ENCODE data around the gene DCUN1D2.

The DCUN1D2 gene

GRCh38 chr13:113422807-113423519 is 67.5 kb downstream of the DCUN1D2 start:
- no peak for DNase-seq (ENCODE audit: low spot score)

- DNase-seq (ENCODE audit: low spot score), result no peak
These were observed 68.7 kb downstream of the DCUN1D2 start for GRCh38 chr13:113421673-113422270.

GRCh38 chr13:113420833-113421600 is 69.5 kb downstream of the DCUN1D2 start:
- DNase-seq (ENCODE audit: low spot score), result no peak

- DNase-seq (ENCODE audit: low spot score), result no peak
These were observed 70.3 kb downstream of the DCUN1D2 start for GRCh38 chr13:113420232-113420631.

GRCh38 chr13:113419531-113420193 is 70.8 kb downstream of the DCUN1D2 start:
- no peak for DNase-seq (ENCODE audit: low spot score)

GRCh38 chr13:113418722-113419049 is 71.8 kb downstream of the DCUN1D2 start:
- no peak for DNase-seq (ENCODE audit: low spot score)

GRCh38 chr13:113417836-113418721 is 72.4 kb downstream of the DCUN1D2 start:
- DNase-seq (ENCODE audit: low spot score), result no peak

GRCh38 chr13:113417008-113417751 is 73.3 kb downstream of the DCUN1D2 start:
- DNase-seq (ENCODE audit: low spot score), result no peak

GRCh38 chr13:113415825-113416224 is 74.7 kb downstream of the DCUN1D2 start:
- DNase-seq (ENCODE audit: low spot score), result no peak

- DNase-seq (ENCODE audit: low spot score), result no peak
These were observed 75.5 kb downstream of the DCUN1D2 start for GRCh38 chr13:113415032-113415431.

- no peak for DNase-seq (ENCODE audit: low spot score)
These were observed 76.2 kb downstream of the DCUN1D2 start for GRCh38 chr13:113414335-113414734.

GRCh38 chr13:113413898-113414282 is 76.6 kb downstream of the DCUN1D2 start:
- DNase-seq (ENCODE audit: low spot score), result no peak

- DNase-seq (ENCODE audit: low spot score), result no peak
These were observed 77.2 kb downstream of the DCUN1D2 start for GRCh38 chr13:113413178-113413897.

- no peak for DNase-seq (ENCODE audit: low spot score)
These were observed 78.1 kb downstream of the DCUN1D2 start for GRCh38 chr13:113412440-113412839.

- DNase-seq (ENCODE audit: low spot score), result no peak
These were observed 79.1 kb downstream of the DCUN1D2 start for GRCh38 chr13:113411216-113412023.

GRCh38 chr13:113410472-113411201 is 79.9 kb downstream of the DCUN1D2 start:
- DNase-seq (ENCODE audit: low spot score), result no peak

GRCh38 chr13:113408562-113408961 is 81.9 kb downstream of the DCUN1D2 start:
- DNase-seq (ENCODE audit: low spot score), result no peak

- DNase-seq (ENCODE audit: low spot score), result no peak
These were observed 82.7 kb downstream of the DCUN1D2 start for GRCh38 chr13:113407531-113408393.
